ENCODE results near the gene ISG20L2.

Gene ISG20L2

DNA sequence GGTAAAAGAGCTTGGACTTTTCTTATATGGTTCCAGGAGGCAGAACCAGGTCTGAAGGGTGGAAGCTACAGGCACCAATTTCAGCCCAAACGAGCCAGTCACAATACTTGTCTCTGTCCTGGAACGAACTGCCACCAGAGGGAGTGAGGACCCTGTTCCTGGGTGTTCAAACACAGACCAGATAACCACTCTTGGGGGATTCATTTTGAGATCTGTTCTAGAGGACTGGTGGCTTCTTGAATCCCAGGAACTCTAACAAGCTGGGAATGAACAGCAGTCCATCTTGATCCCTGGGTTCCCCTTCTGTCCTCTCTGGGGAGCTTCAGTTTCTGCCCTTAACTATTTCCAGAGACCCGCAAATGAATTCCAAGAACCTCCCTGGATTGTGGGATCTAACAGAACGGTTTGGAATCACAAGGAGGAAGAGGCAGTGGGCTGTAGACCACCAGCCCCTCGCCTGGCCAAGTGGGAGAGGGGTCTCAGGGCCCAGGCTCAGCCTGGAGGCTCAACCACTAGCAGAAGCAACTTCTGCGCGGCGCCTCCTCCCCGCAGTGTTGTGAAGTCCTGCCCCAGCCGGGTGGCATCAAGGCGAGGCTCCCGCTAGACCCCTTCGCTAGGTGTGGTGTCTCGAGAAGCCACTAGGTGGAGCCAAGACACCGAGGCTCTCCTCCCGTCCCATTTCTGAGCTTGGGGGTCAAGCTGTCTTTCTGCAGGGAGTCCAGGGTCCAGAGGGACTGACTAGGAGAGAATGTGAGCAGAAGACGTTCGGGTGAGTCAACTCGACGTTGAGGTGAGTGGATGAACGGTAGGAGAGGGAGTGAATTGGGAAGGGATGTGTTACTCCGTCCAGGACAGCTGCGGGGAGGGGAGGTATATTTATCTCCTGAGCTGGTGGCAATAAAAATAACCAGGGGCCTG lies 39.3 kb downstream of the ISG20L2 start:
- peak; percentile 79 for DNase-seq (ENCODE audit: low read depth)

DNA sequence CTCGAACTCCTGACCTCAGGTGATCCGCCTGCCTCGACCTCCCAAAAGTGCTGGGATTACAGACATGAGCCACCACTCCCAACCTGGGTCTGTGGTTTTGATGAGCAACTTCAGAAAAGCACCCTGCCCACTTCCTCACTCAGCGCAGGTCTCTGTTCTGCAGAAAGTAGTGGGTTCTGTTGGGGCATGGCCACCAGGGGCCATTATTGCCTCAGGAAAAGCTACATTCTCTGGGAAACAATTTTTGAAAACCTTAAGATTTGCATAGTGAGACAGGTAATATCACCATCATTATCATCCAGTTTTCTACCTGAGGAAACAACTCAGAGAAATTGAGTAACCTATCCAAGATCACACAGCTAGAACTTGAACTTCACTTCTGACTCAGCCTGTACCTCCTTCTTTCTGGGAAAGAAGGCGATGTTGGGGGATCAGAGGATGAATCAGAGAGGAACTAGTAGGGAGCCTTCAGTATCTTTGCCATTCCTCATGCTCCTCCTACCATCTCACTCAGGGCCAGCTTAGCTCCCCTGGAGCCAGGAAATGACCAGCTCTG lies 44.3 kb downstream of the ISG20L2 start:
- DNase-seq (ENCODE audit: low read depth), result no peak

DNA sequence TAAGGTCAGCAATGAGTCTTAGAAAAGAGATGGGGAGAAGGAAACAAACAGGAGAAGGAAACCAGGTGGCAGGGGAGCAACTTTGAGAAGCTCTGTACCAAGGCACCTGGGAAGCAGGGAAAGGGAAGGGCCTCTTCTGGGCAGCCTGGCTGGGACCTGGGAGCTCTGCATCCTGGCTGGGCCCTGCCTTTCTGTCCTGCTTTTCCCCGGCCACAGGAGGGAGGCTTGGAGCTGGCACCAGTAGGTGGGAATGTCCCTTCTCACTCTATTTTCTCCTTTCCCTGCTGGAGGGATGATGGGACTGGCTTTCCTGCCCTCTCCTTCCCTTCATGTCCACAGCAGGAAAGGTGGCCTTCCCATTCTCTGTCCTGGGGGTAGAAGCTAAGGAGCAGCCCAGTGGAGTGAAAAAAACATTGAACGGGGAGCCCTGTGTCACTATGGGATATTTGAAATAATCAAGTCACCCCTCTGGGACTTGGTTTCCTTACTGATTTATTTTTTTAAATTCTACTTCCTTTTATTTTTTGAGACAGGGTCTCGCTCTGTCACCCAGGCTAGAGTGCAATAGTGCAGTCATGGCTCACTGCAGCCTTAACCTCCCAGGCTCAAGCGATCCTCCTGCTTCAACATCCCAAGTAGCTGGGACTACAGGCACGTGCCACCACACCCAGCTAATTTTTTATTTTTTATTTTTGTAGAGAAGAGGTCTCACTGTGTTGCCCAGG lies 46.2 kb downstream of the ISG20L2 start:
- no peak for DNase-seq (ENCODE audit: low read depth)

DNA sequence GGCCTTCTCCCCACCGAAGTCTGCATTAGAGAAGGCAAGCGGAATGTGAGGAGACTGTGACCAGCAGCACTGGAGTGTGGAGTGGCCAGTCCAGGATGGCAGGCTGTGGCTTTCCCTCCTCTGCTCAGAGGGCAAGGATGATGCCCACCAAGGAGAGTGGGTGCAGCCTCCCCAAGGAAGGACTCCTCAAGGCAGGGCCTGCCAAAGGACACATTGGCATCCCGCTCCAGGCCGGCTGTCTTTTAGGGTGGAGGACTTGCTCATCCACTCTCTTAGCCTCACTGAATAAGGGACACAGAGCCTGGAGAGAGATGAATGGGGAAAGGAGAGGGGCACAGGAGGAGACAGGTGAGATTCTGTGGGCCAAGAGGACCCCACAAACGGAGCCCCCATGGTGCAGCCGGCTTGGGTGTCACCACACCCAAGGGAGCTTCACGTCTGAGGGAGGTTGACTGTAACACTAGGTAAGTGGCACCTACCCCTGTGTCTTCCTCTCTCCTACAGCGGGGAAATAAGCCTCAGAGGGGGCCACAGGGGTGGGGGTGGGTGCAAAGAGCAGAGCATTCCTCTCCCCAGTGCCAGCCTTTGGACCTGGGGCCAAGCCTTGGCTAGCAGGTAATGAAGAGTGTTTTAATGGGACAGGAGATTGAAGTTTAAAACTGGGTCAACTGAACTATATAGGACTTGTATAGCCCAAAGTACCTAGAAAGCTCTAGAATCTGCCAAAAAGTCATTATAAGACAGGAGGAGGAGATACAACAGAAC lies 47.2 kb downstream of the ISG20L2 start:
- no peak for DNase-seq (ENCODE audit: low read depth)

DNA sequence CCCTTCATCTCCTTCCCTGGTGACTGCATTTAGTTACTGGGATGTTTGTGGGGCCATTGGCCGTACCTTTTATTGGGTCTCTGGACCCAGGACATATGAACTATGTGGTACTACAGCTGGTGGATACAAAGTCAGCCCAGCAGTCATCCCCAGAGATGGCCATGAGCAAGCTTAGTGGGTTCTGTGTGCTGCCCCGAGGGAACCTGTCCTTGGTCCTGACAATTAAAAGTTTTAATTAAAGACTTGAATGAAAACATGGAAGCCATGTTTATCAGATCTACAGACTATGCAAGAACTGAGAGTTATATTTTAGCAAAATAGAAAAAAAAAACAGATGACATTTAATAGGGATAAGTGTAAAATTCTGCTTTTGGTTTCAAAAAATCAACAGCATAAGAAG lies 48.5 kb downstream of the ISG20L2 start:
- no peak for DNase-seq (ENCODE audit: low read depth)

DNA sequence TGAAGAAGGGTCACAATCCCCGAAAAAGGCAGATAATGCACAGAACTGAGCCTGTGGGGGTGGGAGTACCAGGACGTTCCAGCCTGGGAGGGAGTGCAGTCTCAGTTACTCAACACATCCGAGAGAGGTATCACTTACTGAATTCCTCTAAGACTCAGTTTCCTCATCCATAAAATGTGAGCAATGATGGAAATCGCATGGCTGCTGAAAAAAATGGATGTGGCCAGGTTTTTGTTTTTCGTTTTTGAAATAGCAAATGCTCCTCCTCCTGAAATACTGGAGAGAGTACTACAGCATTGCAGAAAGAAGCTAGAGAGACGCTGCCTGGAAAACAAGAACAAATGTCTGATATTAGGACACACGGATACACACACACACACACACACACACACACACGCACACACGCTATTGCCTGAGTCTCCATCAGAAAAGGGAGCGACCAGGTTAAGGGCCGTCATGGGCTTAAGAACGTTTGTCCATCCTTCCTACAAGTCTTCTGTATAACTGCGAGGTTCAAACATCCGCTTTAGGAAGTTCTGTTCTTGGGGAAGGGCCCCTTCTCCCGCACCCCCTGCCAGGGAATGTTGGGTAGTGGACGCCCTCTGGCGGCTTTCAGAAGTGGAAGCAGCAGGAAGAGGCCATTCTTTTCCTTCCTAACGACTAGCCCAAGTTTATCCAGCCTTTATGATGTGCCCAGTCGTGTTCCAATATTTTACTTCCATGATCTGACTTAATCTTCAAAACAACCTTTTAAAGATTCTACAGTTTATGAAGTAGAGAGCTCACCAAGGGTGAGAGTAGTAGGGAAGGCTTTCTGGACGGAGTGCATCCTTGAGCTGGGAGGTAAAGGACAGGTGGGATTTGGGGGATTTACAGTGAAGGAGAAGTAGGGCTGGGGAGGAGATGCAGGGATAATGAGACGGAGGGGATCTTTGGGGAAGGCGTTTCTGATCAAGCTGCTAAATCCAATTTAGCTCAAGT lies 50.7 kb downstream of the ISG20L2 start:
- DNase-seq (ENCODE audit: low read depth), result peak; percentile 85

DNA sequence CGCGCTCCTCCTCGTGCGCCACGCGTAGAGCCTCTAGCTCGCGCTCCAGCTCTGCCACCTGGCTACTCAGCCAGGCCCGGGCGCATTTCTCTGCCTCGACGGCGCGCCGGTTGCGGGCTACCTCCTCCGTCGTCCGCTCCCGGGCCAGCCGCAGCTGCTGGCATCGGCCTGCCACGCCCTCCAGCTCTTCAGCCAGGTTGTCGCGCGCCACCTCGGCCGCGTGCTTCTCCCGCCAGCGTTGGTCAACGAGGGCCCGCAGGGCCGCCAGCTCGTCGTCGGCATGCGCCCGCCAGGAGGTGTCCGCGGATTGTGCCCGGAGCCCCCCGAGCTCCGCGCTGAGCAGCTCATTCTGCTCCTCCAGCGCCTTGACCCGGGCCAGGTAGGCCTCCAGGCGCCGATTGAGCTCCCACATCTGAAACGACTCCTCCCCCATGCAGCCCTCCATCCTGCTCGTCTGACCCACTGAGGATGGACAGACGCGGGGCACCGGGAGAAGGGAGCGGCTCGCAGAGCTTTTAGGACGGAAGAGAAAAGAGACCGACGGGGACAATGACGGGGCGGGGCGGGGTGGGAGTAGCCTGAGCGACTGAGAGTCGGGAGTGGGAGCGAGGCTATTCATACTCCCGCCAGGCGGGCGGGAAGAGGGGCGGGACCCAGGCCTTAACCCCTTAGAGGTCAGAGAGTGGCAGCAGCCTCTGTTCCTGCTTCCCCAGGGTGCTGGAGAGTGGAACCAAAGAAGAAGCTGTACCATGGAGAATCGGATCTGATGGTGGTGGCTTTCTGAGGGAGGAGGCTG lies 51.5 kb downstream of the ISG20L2 start, which contains the start of gene NES:
TSS of gene NES (minus strand) at position 588 of the 796 bp plus-strand sequence. CDS start at position 445, 143 bp downstream.
- no peak for DNase-seq (ENCODE audit: low read depth)

DNA sequence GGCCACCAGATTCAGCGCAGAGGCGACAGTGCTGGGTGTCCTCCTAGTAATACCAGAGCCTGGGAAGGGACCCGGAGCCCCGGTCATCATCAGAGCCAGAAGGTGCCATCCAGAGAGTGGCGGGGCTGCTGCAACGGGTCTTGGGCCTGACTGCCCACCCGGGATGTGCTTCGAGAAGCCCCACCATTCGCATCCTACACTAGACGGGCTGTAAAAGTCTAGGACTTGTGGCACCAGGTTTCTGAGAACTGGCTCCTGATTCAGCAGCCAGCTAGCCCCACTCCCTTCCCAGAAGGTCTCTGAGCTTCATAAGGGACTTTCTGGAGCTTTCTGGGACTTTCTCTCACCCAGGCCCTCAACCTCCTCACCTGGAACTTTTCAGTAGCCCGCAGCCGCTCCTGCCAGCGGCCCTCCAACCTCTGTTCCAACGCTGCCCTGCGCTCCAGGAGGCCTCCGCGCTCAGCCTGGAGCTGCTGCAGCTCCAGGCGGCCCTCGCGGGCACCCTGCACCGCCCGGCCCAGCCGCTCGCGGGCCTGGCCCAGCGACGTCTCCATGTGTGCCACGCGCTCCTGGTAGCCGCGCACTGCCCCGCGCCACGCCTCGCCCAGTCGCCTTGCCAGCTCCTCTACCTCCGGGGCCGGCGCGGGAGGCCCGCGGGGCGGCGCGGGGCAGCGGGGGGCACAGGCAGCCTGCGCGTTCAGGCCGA lies 52.3 kb downstream of the ISG20L2 start:
- no peak for DNase-seq (ENCODE audit: low read depth)

DNA sequence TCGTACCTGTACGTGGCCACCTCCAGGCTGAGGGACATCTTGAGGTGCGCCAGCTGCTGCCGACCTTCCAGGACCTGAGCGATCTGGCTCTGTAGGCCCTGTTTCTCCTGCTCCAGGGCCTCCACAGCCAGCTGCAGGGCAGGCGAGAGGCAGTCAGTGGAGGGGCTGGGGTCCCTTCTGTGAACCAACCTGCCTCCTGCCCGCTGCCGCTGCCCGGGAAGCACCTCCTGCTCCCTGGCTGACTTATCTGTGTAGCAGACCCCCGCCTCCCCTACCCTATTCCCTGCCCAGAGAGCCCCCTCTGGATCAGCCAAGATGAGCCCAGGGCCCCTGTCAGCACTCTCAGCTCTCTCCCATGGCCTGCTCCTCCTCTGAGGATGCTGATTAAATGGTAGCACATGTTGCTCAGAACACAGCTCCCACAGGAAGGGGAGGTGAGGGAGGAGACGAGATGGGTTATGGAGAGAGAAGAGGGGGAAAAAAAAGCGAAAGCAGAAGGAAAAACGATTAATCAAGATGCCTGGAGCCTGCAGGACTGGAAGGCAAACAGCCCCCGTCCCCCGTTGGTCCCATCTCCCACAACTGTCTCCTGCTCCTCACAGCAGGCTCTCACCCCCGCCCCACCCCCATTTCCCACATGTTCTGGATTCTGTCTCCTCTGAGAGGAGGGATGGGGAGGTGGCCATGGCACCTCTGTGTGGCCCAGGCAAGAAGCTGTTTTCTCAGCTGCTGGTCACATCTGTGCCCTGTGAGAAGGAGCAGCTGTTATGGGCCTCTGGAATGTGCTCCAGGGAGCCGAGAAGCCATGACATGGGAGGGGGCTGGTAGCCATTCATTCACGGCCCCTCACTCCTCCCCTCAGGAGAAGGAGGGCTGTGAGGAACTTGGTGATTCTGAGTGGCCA lies 53.1 kb downstream of the ISG20L2 start:
- DNase-seq (ENCODE audit: low read depth), result no peak

DNA sequence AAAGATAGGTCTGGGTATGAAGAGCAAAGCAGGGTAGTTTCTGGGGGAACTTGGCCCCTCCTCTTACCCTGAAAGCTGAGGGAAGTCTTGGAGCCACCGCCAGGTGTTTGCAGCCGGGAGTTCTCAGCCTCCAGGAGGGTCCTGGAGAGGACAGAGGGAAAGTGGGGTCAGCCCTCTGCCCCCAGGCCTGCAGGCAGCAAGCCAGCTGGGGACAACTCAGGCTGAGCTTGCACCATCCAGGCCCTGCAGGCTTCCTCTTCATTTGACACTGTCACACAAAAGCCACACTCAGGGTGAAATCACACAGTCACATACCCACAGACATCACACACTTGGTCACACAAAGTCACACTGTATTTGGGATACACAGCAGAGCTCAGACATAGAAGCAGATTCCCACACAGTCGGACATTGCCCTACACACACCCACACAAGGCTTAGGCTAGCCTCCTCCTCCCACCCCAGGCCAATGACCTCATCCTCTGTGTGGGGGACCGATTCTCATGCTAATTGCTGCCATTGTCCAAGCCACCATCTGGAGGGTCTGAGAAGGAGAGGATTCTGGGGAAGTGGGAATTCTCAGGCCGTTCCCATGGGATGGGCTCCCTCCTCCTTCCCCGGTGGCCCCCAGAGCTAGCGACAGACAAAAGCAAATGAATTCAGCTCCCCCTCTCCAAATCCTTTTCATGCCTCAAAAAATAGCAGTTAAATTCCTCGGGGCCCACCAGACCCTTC lies 55.0 kb downstream of the ISG20L2 start:
- DNase-seq (ENCODE audit: low read depth), result no peak

All from fibroblast of the conjunctiva (primary cell).